Natural killer cell (primary cell): ENCODE data around the gene ALG6. TPM values are rescaled to one million over a fixed set of nuclear protein-coding genes. Genes with fewer than 3 reads are reported as not detected.

Experiments
- ATAC-seq, 3 donors: fragments of 150-1000 bp in 2 of 3; fragments of 200-7000 bp in 1 of 3; cut with Tn5 transposase; 1 replicate in 1 of 3; 2 replicates in 2 of 3; pipeline ENCODE4 v1.10.0; 2021; ENCODE audit warnings: mild to moderate bottlenecking in 2 of 3, moderate library complexity in 2 of 3
- DNase-seq, 2 donors: peaks; one replicate each; pipeline versions ENCODE4 v3.0.0 to v3.0.0-alpha.2; 2013 to 2021; ENCODE audit warnings: mixed read lengths in 1 of 2
- H3K27ac ChIP-seq: one replicate; pipeline ENCODE4 v1.5.1; 2013; ENCODE audit warnings: mild to moderate bottlenecking, low read length
- H3K27me3 ChIP-seq: one replicate; pipeline ENCODE4 v1.6.1; 2013; ENCODE audit warnings: low read length; ENCODE audit not compliant: control insufficient read depth, insufficient read depth
- H3K36me3 ChIP-seq: one replicate; pipeline ENCODE4 v1.6.1; 2013; ENCODE audit warnings: low read length; ENCODE audit not compliant: control insufficient read depth, insufficient read depth
- H3K4me1 ChIP-seq: one replicate; pipeline ENCODE4 v1.6.1; 2013; ENCODE audit warnings: low read length; ENCODE audit not compliant: control insufficient read depth, insufficient read depth
- H3K4me3 ChIP-seq: one replicate; pipeline ENCODE4 v1.5.1; 2013; ENCODE audit warnings: low read length
- H3K9me3 ChIP-seq: one replicate; pipeline ENCODE4 v1.6.1; 2013; ENCODE audit warnings: low read length; ENCODE audit not compliant: control insufficient read depth, insufficient read depth
- H3K27ac Mint-ChIP-seq, 2 donors: one replicate each; pipeline ENCODE4 v1.8.0; 2022; ENCODE audit warnings: mild to moderate bottlenecking in 2 of 2, mixed read lengths in 2 of 2, moderate library complexity in 1 of 2
- H3K27me3 Mint-ChIP-seq, 2 donors: one replicate each; pipeline ENCODE4 v1.8.0; 2022; ENCODE audit warnings: low read depth in 2 of 2, mixed read lengths in 2 of 2
- H3K36me3 Mint-ChIP-seq: one replicate; pipeline ENCODE4 v1.8.0; 2022; ENCODE audit warnings: mixed read lengths
- H3K4me1 Mint-ChIP-seq, 2 donors: one replicate each; pipeline ENCODE4 v1.8.0; 2022; ENCODE audit warnings: mixed read lengths in 2 of 2
- H3K4me3 Mint-ChIP-seq: one replicate; pipeline ENCODE4 v1.8.0; 2022; ENCODE audit warnings: mild to moderate bottlenecking, moderate library complexity, mixed read lengths
- H3K9me3 Mint-ChIP-seq, 2 donors: one replicate each; pipeline ENCODE4 v1.8.0; 2022; ENCODE audit warnings: mixed read lengths in 2 of 2
- WGBS: methylation state at CpG from one replicate; pipeline ENCODE4 v1.1.7; 2013; ENCODE audit warnings: missing lambda C conversion rate; ENCODE audit not compliant: insufficient coverage; 5-methylcytosine and 5-hydroxymethylcytosine counted together
- intact Hi-C: fragments of 100-400 bp; cut with micrococcal nuclease; formaldehyde crosslinking; loops from one replicate; pipeline ENCODE4 v1.14.2; 2022
- total RNA-seq, 4 donors: library from RNA; stranded (reverse); fragments of 120-200 nt in 1 of 4; gene quantifications; one replicate each; pipeline versions ENCODE4 v1.2.3 to v1.2.4, GENCODE V29; 2013 to 2022
- TF ChIP-seq, protein P1 (sequence below): fragments of 200-600 bp; IDR thresholded peaks from one replicate; pipeline ENCODE4 v1.8.0; 2022; ENCODE audit warnings: antibody characterized with exemption

ALG6 gene
- total RNA-seq, 3 donors from 2014 or later (not counting 1 experiment from before 2014, with no cell fraction given) = 21.3 to 28.0 (median 23.4) TPM

- 100% methylated on average over 1 of the region's 1 CpG for WGBS
- no peaks in the 10 kb centered on the region for H3K9me3 Mint-ChIP-seq
- no peaks in the 10 kb centered on the region for H3K4me1 Mint-ChIP-seq
- intact Hi-C loops = no loop called here
- no peaks in the 10 kb centered on the region for H3K36me3 Mint-ChIP-seq
- H3K27me3 Mint-ChIP-seq = no peaks in the 10 kb centered on the region
- Histone ChIP-seq H3K9me3 (no peaks in the 10 kb centered on the region), H3K36me3 (peaks cover 2% of the 10 kb centered on the region), H3K27ac (no peak overlapping the region), H3K4me3 (no peak overlapping the region), H3K4me1 (no peaks in the 10 kb centered on the region), H3K27me3 (no peaks in the 10 kb centered on the region)
- ATAC-seq = no peak
- TF ChIP-seq, protein P1, sequence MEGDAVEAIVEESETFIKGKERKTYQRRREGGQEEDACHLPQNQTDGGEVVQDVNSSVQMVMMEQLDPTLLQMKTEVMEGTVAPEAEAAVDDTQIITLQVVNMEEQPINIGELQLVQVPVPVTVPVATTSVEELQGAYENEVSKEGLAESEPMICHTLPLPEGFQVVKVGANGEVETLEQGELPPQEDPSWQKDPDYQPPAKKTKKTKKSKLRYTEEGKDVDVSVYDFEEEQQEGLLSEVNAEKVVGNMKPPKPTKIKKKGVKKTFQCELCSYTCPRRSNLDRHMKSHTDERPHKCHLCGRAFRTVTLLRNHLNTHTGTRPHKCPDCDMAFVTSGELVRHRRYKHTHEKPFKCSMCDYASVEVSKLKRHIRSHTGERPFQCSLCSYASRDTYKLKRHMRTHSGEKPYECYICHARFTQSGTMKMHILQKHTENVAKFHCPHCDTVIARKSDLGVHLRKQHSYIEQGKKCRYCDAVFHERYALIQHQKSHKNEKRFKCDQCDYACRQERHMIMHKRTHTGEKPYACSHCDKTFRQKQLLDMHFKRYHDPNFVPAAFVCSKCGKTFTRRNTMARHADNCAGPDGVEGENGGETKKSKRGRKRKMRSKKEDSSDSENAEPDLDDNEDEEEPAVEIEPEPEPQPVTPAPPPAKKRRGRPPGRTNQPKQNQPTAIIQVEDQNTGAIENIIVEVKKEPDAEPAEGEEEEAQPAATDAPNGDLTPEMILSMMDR = no peak
- no peak overlapping the region for H3K4me3 Mint-ChIP-seq
- DNase-seq = no peak
- no peak overlapping the region for H3K27ac Mint-ChIP-seq
Measured at GRCh38 chr1:63480057-63480456, 112.6 kb downstream of the ALG6 start.

- Histone ChIP-seq H3K27ac (no peak overlapping the region), H3K4me1 (no peaks in the 10 kb centered on the region), H3K9me3 (no peaks in the 10 kb centered on the region), H3K4me3 (no peak overlapping the region), H3K27me3 (no peaks in the 10 kb centered on the region), H3K36me3 (no peaks in the 10 kb centered on the region)
- H3K27ac Mint-ChIP-seq = no peak overlapping the region
- no peaks in the 10 kb centered on the region for H3K4me1 Mint-ChIP-seq
- no peak overlapping the region for H3K4me3 Mint-ChIP-seq
- H3K9me3 Mint-ChIP-seq = no peaks in the 10 kb centered on the region
- intact Hi-C loops = no loop called here
- H3K36me3 Mint-ChIP-seq = no peaks in the 10 kb centered on the region
- H3K27me3 Mint-ChIP-seq = no peaks in the 10 kb centered on the region
- no peak for DNase-seq
- WGBS = 86% methylated on average over 1 of the region's 1 CpG
- TF ChIP-seq, protein P1 = no peak
- no peak for ATAC-seq
Measured at GRCh38 chr1:63486629-63487028, 119.2 kb downstream of the ALG6 start.

DNA sequence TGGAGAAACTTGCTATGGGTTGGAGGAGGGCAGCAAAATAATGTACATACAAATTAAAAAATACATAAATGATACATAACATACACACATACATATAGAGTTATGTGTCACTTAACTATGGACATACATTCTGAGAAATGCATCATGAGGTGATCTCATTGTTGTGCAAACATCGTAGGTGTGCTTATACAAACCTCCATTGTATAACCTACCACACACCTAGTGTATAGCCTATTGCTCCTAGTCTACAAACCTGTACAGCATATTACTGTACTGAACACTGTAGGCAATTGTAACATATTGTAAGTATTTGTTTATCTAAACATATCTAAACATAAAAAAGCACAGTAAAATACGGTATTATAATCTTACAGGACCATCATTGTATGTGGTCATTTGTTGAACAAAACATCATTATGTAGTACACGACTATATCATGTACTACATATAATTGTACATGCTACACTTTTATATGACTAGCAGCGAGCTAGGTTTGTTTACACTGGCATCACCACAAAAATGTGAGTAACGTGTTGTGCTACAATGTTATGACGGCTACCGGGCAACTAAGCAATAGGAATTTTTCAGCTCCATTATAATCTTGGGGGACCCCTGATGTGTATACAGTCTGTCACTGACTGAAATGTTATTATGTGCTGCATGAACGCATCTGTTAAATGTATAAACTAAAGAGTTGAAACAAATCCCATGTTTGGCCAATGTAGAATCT, 120.1 kb downstream of the ALG6 start:
- no peaks in the 10 kb centered on the region for H3K36me3 Mint-ChIP-seq
- H3K4me3 Mint-ChIP-seq = no peak overlapping the region
- no peaks in the 10 kb centered on the region for H3K27me3 Mint-ChIP-seq
- Histone ChIP-seq H3K9me3 (no peaks in the 10 kb centered on the region), H3K4me3 (no peak overlapping the region), H3K4me1 (no peaks in the 10 kb centered on the region), H3K27me3 (no peaks in the 10 kb centered on the region), H3K27ac (no peak overlapping the region), H3K36me3 (no peaks in the 10 kb centered on the region)
- no peak overlapping the region for H3K27ac Mint-ChIP-seq
- no peaks in the 10 kb centered on the region for H3K4me1 Mint-ChIP-seq
- TF ChIP-seq, protein P1 = no peak
- WGBS = 96% methylated on average over 8 of the region's 8 CpGs
- no peak for DNase-seq
- intact Hi-C loops = no loop called here
- H3K9me3 Mint-ChIP-seq = no peaks in the 10 kb centered on the region
- ATAC-seq = no peak

Other genes starting within 250 kb of the ALG6 start
- gene FOXD3, start 45.1 kb upstream of the ALG6 start, total RNA-seq = not detected
- gene ITGB3BP, start 155.6 kb downstream of the ALG6 start, total RNA-seq = 10 to 100 TPM; 20.7 to 29.8 (median 21.3) TPM
- 1 to 10 TPM; 5.4 to 7.5 (median 6.0) TPM for gene EFCAB7, start 155.9 kb downstream of the ALG6 start, total RNA-seq
- 10 to 100 TPM; 23.5 to 31.4 (median 23.7) TPM for gene PGM1, start 225.8 kb downstream of the ALG6 start, total RNA-seq